HG02852 (cell line): ENCODE results near the gene SESN1.

Experiments used
- ATAC-seq: cut with Tn5 transposase; IDR thresholded peaks from one replicate; pipeline ENCODE4 v1.9.1; 2021; ENCODE audit warnings: mild to moderate bottlenecking, moderate library complexity; ENCODE audit not compliant: unreplicated experiment

Gene SESN1

GRCh38 chr6:109031416-109031815, 63.2 kb downstream of the SESN1 start:
- no peak for ATAC-seq

DNA sequence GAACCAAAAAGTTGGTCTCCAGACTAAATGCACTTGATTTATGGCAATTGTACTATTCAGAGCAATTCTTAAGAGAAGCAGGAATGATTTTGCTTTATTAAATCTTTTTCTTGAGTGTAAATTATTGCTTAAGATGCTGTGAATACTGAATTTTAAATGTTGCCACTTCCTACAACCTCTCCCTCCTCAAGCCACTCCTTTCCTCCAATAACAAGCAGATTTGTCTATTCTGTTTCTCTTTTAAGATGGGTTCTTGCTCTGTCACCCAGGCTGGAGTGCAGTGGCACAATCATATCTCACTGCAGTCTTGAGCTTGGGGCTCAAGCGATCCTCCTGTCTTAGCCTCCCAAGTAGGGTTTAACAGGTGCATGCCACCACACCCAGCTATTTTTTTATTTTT, 65.3 kb downstream of the SESN1 start:
- ATAC-seq = no peak

DNA sequence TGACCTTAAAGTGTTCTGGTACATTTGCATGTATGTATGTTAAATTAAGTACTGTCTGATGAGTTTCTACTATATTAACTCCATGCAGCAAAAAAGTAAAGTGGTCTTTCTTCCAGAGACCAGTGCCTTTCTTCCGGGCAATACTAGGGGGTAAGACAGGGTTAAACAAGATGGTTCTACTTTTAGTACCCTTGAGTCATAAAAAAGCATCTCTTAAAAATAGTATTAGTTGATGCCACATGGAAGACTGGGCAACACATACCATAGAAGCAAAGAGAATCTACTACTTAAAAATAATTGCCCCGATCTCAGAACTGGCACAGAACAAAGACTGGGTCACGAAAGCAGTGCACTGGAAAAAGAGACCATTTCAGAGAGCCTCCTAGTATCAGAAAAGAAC, 66.2 kb downstream of the SESN1 start:
- no peak for ATAC-seq

DNA sequence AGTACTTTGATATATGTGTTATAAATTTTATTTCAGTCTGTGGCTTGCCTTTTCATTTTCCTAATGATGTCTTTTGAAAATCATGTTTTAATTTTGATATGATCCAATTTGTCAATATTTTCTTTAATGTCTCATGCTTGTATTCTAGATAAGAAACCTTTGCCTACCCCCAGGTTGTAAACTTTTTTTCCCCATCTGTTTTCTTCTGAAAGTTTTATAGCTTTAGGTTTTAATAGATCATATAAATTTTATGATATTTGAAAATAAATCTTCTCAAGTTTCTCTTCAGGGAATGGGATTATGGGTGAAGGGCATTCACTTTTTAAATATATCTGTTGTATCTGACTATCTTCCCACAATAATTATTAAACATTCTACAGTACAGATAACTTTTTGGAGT, 66.7 kb downstream of the SESN1 start:
- no peak for ATAC-seq

GRCh38 chr6:109025639-109026038, 69.0 kb downstream of the SESN1 start:
- ATAC-seq = no peak

- no peak for ATAC-seq
Observed at GRCh38 chr6:109024784-109025183, 69.9 kb downstream of the SESN1 start.

DNA sequence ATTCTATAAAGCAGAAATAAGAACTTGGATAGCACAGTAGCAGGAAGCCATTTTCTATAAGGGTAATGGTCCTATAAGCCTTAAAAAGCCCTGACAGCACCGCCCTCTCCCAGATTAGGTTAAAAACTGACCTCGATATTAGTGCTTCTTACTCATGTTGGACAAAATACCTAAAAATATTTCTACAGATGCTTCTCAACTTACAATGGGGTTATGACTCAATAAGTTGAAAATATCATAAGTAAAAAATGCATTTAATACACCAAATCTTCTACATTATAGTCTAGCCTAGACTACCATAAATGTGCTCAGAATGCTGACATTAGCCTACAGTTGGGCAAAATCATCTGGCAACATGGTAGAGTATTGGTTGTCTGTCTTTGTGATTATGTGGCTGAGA, 70.3 kb downstream of the SESN1 start:
- ATAC-seq = no peak

DNA sequence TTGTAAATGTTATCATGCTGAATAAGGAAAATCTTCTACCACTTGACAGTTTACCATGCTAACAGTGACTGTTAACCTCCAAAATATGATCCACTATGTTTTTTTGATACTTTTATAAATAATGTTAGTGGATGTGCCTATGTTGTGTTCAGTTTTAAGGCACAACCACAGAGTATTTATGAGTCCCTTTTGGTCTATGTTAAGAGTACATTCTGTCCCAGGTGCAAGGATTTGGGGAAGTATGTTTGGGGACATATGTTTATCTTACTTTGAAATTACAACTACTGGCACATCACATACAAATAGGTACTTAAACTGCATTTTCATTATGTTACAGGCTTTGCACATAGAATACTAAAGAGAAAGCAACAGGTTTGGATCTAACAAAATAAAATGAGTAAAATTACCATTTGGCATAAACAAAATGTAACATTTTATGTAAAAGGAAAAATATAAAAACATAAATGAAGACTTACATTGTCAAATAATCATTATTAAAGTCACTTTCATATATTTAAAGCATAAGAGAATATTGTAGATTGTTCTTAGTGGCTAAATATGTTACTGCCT, 71.2 kb downstream of the SESN1 start:
- no peak for ATAC-seq

GRCh38 chr6:109021870-109022269, 72.8 kb downstream of the SESN1 start:
- ATAC-seq = no peak

- no peak for ATAC-seq
Observed at GRCh38 chr6:109019911-109020310, 74.7 kb downstream of the SESN1 start.

GRCh38 chr6:109015176-109015575, 79.5 kb downstream of the SESN1 start:
- ATAC-seq = no peak

GRCh38 chr6:109014606-109015005, 80.0 kb downstream of the SESN1 start:
- ATAC-seq = no peak

GRCh38 chr6:109013656-109014305, 80.9 kb downstream of the SESN1 start:
- ATAC-seq = no peak

GRCh38 chr6:109010705-109011102, 83.9 kb downstream of the SESN1 start:
- ATAC-seq = no peak

DNA sequence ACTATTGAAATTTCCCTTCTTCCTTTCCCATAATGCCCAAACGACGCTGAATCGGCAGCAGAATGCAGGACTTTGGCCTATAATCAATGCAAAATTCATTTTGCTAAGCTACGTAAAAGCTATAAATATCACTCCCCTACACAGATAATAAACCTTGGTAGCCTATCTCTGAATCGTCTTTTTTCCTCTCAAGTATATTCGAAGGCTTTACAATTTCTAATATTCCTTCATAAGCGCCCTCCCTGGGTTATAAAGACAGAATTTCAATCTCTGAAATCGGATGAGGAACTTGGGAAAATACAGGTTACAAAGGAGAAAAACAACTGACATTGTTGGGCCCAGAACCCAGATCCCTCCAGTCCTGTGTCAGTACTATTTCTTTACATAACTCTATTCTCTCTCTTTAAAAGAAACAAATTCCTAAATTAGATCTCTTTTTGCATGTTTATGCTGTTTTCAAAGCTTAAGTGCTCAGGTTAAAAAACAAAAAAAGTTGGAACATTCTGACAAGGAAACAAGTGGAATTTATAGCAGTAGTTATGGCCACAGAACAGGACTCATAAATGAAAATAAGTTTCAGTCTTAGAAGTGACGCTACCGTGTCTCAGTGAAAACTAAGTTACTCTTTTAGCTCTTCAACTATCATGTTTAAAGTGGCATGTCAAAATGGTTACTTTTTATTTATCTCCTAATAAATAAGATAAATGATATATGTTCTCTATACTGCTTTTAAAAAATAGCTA, 84.5 kb downstream of the SESN1 start:
- ATAC-seq = no peak

GRCh38 chr6:109009236-109009961, 85.2 kb downstream of the SESN1 start:
- peak; percentile 95 for ATAC-seq

GRCh38 chr6:109008537-109009235, 86.0 kb downstream of the SESN1 start:
- peak; percentile 10 for ATAC-seq

DNA sequence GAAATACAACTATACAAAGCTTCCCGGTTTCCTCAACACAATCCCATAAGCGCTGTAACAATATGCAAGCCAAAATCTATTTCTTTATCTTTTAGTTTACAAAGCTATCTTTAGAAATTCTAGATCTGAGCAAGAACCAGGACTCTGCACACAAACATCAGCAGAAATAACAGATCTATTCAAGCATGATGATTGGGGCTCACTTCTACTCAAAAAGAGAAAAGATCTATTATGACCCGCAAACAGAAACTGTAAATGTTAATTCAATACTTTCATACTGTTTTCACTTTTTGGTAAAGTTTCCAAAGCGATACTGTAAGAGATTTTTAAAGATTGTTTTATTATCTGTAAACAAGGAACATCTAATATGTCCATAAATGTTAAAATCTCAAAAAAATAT, 86.6 kb downstream of the SESN1 start:
- peak; percentile 50 for ATAC-seq

DNA sequence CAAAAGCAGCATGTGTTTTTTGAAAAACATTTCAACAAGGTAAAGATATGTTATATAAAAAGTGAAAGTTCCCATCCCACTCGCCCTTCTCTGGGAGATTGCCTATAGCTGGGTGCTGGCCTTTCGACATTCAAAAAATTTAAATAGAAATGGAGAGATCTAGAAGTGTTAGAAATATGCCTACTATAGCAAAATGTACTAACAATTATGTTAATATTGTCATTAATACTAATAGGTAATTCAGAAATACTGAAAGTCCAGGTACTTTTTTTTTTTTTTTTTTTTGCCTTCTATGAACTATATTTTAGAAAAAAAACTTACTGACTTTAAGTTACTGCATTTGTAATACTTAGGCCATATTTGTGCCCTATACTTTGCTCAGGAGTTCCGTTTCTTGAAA, 87.1 kb downstream of the SESN1 start:
- ATAC-seq = no peak

DNA sequence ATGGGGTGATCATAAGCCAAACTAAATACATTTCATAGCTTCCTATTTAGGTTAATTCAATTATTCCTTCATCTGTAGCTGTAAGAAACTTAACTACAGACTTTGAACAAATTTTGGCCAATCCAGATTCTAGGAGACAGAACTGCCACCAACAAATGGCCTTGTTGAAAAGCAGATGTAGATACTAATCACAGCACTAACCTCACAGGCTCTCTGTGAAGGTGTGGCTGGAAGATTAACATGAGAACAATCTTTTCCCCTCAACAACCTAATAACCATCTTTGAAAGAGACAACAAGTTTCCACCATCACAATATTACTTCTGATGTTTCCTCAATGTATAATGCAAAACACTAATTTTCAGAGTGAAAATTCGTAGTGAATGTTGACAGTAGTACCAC, 87.8 kb downstream of the SESN1 start:
- no peak for ATAC-seq

DNA sequence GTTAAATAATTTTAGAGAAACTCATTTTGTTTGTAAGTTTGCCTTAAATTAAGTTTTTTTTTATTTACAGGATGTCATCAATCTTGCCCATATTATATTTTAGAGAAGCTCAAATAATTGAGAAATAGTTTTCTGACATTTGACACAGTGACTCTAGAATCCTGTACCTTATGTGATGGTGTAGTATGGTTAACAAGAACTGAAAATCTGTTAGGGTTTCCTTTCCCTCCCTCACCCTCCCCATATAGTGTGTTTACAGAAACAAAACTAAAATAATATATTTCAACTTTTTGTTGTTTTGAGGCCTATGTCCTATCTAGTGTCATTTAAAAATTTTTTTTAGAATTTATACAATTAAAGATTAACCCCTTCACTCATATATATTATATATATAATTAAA, 91.8 kb downstream of the SESN1 start:
- ATAC-seq = no peak
